ENCODE measurements around the gene SRP14. TPM values are rescaled to one million over a fixed set of nuclear protein-coding genes. Genes with fewer than 3 reads are reported as not detected.

Gene SRP14
- total RNA-seq, 1 donor from 2014 or later: 320 TPM

GRCh38 chr15:40080104-40080503 is 41.1 kb upstream of the SRP14 start:
- H2AFZ ChIP-seq (ENCODE audit: low read depth, low read length): no peak overlapping the region
- no peaks in the 10 kb centered on the region for H3K9me3 ChIP-seq (ENCODE audit: insufficient read depth, low read depth, low read length)
- Mint-ChIP-seq H3K4me3 (ENCODE audit: unreplicated experiment) (no peak overlapping the region), H3K9me3 (ENCODE audit: unreplicated experiment) (no peaks in the 10 kb centered on the region), H3K36me3 (ENCODE audit: low read depth, unreplicated experiment) (no peaks in the 10 kb centered on the region), H3K27ac (ENCODE audit: unreplicated experiment) (no peak overlapping the region), H3K27me3 (ENCODE audit: low read depth, unreplicated experiment) (no peaks in the 10 kb centered on the region), H3K4me1 (ENCODE audit: low read depth, unreplicated experiment) (peaks cover 47% of the 10 kb centered on the region)
- H3K9ac ChIP-seq (ENCODE audit: low read length): no peak overlapping the region
- H3K79me2 ChIP-seq (ENCODE audit: insufficient read depth, low read length): no peaks in the 10 kb centered on the region
- H3K4me3 ChIP-seq (ENCODE audit: insufficient read depth, low read depth, low read length): no peak overlapping the region
- no peak overlapping the region for H3K4me2 ChIP-seq (ENCODE audit: low read length)
- no peak for DNase-seq (ENCODE audit: low read depth)
- no peaks in the 10 kb centered on the region for H3K27me3 ChIP-seq (ENCODE audit: insufficient read depth, low read length)
- TF ChIP-seq CTCF (IDR thresholded peaks at IDR 0.05; ENCODE audit: insufficient read depth, low read depth, low read length): no peak
- TF ChIP-seq EZH2 (IDR thresholded peaks at IDR 0.05; ENCODE audit: insufficient read depth, low read length): no peak
- FAIRE-seq: no peak
- no peak overlapping the region for H3K27ac ChIP-seq (ENCODE audit: low read depth, low read length)
- no peaks in the 10 kb centered on the region for H4K20me1 ChIP-seq (ENCODE audit: insufficient read depth, low read length)
- peaks cover 32% of the 10 kb centered on the region for H3K4me1 ChIP-seq (ENCODE audit: insufficient read depth, low read length)
- no peaks in the 10 kb centered on the region for H3K36me3 ChIP-seq (ENCODE audit: insufficient read depth, low read length)

- peaks cover 42% of the 10 kb centered on the region for H3K4me1 Mint-ChIP-seq (ENCODE audit: low read depth, unreplicated experiment)
- no peaks in the 10 kb centered on the region for H3K27me3 Mint-ChIP-seq (ENCODE audit: low read depth, unreplicated experiment)
Measured at GRCh38 chr15:40079456-40079855, 40.5 kb upstream of the SRP14 start.

More at GRCh38 chr15:40079456-40079855, 40.5 kb upstream of the SRP14 start:
- Mint-ChIP-seq H3K27ac (ENCODE audit: unreplicated experiment) (no peak overlapping the region), H3K36me3 (ENCODE audit: low read depth, unreplicated experiment) (no peaks in the 10 kb centered on the region), H3K4me3 (ENCODE audit: unreplicated experiment) (no peak overlapping the region), H3K9me3 (ENCODE audit: unreplicated experiment) (no peaks in the 10 kb centered on the region)
- no peak for TF ChIP-seq EZH2 (IDR thresholded peaks at IDR 0.05; ENCODE audit: insufficient read depth, low read length)
- no peak for TF ChIP-seq CTCF (IDR thresholded peaks at IDR 0.05; ENCODE audit: insufficient read depth, low read depth, low read length)
- Histone ChIP-seq H2AFZ (ENCODE audit: low read depth, low read length) (no peak overlapping the region), H3K27ac (ENCODE audit: low read depth, low read length) (no peak overlapping the region), H3K9ac (ENCODE audit: low read length) (no peak overlapping the region), H3K79me2 (ENCODE audit: insufficient read depth, low read length) (no peaks in the 10 kb centered on the region), H3K4me2 (ENCODE audit: low read length) (no peak overlapping the region), H3K27me3 (ENCODE audit: insufficient read depth, low read length) (no peaks in the 10 kb centered on the region), H3K9me3 (ENCODE audit: insufficient read depth, low read depth, low read length) (no peaks in the 10 kb centered on the region), H3K4me3 (ENCODE audit: insufficient read depth, low read depth, low read length) (no peak overlapping the region), H3K36me3 (ENCODE audit: insufficient read depth, low read length) (no peaks in the 10 kb centered on the region), H3K4me1 (ENCODE audit: insufficient read depth, low read length) (peaks cover 26% of the 10 kb centered on the region), H4K20me1 (ENCODE audit: insufficient read depth, low read length) (no peaks in the 10 kb centered on the region)
- DNase-seq (ENCODE audit: low read depth) (no peak), FAIRE-seq (no peak)
